Prostate gland (tissue), 2 donors: ENCODE data around the gene RUNX3.

Source experiments
- POLR2A ChIP-seq: fragments of 450-650 bp; IDR thresholded peaks from one replicate; pipeline ENCODE4 v1.6.1; 2016; ENCODE audit warnings: antibody characterized with exemption, mild to moderate bottlenecking
- POLR2AphosphoS5 ChIP-seq: sonication (generic); formaldehyde crosslinking; IDR thresholded peaks from one replicate; pipeline ENCODE4 v1.6.1; 2017; ENCODE audit warnings: antibody characterized with exemption
- TF ChIP-seq, protein P1 (sequence below), 4 experiments: fragments of 200-600 bp in 2 of 4; fragments of 450-650 bp in 2 of 4; sonication (generic) in 2 of 4; IDR thresholded peaks; 1 replicate in 3 of 4; 2 replicates in 1 of 4; pipeline ENCODE4 v1.5.1; 2016 to 2019; ENCODE audit warnings: antibody characterized with exemption in 4 of 4, mild to moderate bottlenecking in 2 of 4, moderate library complexity in 2 of 4

DNA sequence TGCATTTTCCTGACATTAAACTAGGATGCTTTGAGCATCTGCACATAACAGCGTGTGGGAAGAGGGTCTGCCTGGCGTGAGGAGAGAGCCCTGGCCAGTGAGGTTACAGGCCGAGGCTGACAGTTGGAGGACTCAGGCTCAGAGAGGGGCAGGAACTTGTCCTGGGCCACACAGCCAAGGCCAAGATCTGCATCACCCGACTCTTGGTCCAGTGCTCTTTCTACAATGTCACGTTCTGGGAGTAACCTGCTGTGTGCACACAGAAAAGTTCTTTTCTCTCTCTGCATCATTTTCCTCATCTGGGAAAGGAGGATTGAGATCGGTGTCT, 42.8 kb upstream of the RUNX3 start:
- TF ChIP-seq, protein P1, sequence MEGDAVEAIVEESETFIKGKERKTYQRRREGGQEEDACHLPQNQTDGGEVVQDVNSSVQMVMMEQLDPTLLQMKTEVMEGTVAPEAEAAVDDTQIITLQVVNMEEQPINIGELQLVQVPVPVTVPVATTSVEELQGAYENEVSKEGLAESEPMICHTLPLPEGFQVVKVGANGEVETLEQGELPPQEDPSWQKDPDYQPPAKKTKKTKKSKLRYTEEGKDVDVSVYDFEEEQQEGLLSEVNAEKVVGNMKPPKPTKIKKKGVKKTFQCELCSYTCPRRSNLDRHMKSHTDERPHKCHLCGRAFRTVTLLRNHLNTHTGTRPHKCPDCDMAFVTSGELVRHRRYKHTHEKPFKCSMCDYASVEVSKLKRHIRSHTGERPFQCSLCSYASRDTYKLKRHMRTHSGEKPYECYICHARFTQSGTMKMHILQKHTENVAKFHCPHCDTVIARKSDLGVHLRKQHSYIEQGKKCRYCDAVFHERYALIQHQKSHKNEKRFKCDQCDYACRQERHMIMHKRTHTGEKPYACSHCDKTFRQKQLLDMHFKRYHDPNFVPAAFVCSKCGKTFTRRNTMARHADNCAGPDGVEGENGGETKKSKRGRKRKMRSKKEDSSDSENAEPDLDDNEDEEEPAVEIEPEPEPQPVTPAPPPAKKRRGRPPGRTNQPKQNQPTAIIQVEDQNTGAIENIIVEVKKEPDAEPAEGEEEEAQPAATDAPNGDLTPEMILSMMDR (IDR thresholded peaks at IDR 0.05): no peak
- TF ChIP-seq POLR2AphosphoS5 (no peak), POLR2A (no peak)
